Neural crest cell (in vitro differentiated cells): ENCODE measurements around the gene ENTR1. TPM values are rescaled to one million over a fixed set of nuclear protein-coding genes. Genes with fewer than 3 reads are reported as not detected.

Experiments used
- DNase-seq: peaks from one replicate; pipeline ENCODE4 v3.0.0; 2021; ENCODE audit warnings: low read depth, mixed read lengths, low spot score
- H3K27ac Mint-ChIP-seq: one replicate; pipeline ENCODE4 v1.8.0; 2021; ENCODE audit warnings: mild to moderate bottlenecking, mixed read lengths; ENCODE audit not compliant: unreplicated experiment
- H3K27me3 Mint-ChIP-seq: 2 replicates; pipeline ENCODE4 v1.8.0; 2021; ENCODE audit warnings: low read depth, mild to moderate bottlenecking, mixed read lengths
- H3K36me3 Mint-ChIP-seq: 2 replicates; pipeline ENCODE4 v1.8.0; 2021; ENCODE audit warnings: low read depth, mild to moderate bottlenecking, mixed read lengths
- H3K4me1 Mint-ChIP-seq: 2 replicates; pipeline ENCODE4 v1.8.0; 2021; ENCODE audit warnings: mixed read lengths
- H3K4me3 Mint-ChIP-seq: one replicate; pipeline ENCODE4 v1.8.0; 2021; ENCODE audit warnings: mild to moderate bottlenecking, mixed read lengths
- H3K9me3 Mint-ChIP-seq: 2 replicates; pipeline ENCODE4 v1.8.0; 2021; ENCODE audit warnings: mixed read lengths
- CTCF ChIP-seq: fragments of 200-600 bp; sonication (generic); conservative IDR thresholded peaks from 2 replicates; pipeline ENCODE4 v1.5.0; 2021; ENCODE audit warnings: antibody characterized with exemption, mild to moderate bottlenecking
- long read RNA-seq: library from polyadenylated mRNA; unstranded; transcript quantifications from one replicate; pipeline ENCODE4 v2.0.0, GENCODE V29; 2020
- total RNA-seq: library from RNA; stranded (reverse); gene quantifications from 2 replicates; pipeline ENCODE4 v1.2.1, GENCODE V29; 2021

Gene ENTR1
- 84.1 and 89.3 TPM in 2 replicates for total RNA-seq
- long read RNA-seq, partial matches to known transcripts, result 3 of 5 reads
- long read RNA-seq, other reads (novel, unspliced or antisense), result 2 of 5 reads

- Mint-ChIP-seq H3K4me1 (peaks cover 32% of the 10 kb centered on the region), H3K36me3 (peaks cover 7% of the 10 kb centered on the region), H3K4me3 (peak within 1 kb of the TSS; percentile 94), H3K27ac (peak within 1 kb of the TSS; percentile 84), H3K27me3 (no peaks in the 10 kb centered on the region), H3K9me3 (no peaks in the 10 kb centered on the region)
- TF ChIP-seq CTCF, result no peak
- peak; percentile 89 for DNase-seq
These were observed at the start of gene ENTR1, which contains the start of gene PMPCA for GRCh38 chr9:136410500-136411287. TSS of gene ENTR1 (minus strand) at chr9:136410614. CDS start at chr9:136410397, 217 bp downstream. TSS of gene PMPCA (plus strand) at chr9:136410658. CDS start at chr9:136410669, 11 bp downstream.

GRCh38 chr9:136459425-136459824 is 49.0 kb upstream of the ENTR1 start:
- TF ChIP-seq CTCF, result no peak
- no peak for DNase-seq
- Mint-ChIP-seq H3K4me1 (no peaks in the 10 kb centered on the region), H3K27ac (no peak overlapping the region), H3K36me3 (peaks cover 8% of the 10 kb centered on the region), H3K9me3 (no peaks in the 10 kb centered on the region), H3K27me3 (no peaks in the 10 kb centered on the region), H3K4me3 (no peak overlapping the region)

- Mint-ChIP-seq H3K36me3 (peaks cover 12% of the 10 kb centered on the region), H3K9me3 (no peaks in the 10 kb centered on the region), H3K4me3 (no peak overlapping the region), H3K27ac (no peak overlapping the region), H3K27me3 (no peaks in the 10 kb centered on the region), H3K4me1 (no peaks in the 10 kb centered on the region)
- no peak for DNase-seq
- no peak for TF ChIP-seq CTCF
These were observed 46.9 kb upstream of the ENTR1 start for GRCh38 chr9:136457326-136457725.

- Mint-ChIP-seq H3K4me1 (no peaks in the 10 kb centered on the region), H3K27me3 (no peaks in the 10 kb centered on the region), H3K36me3 (peaks cover 14% of the 10 kb centered on the region), H3K9me3 (no peaks in the 10 kb centered on the region), H3K27ac (no peak overlapping the region), H3K4me3 (no peak overlapping the region)
- no peak for TF ChIP-seq CTCF
- DNase-seq, result no peak
These were observed 45.8 kb upstream of the ENTR1 start for GRCh38 chr9:136456258-136456657.

GRCh38 chr9:136455043-136456002 is 44.9 kb upstream of the ENTR1 start:
- TF ChIP-seq CTCF, result no peak
- Mint-ChIP-seq H3K27me3 (no peaks in the 10 kb centered on the region), H3K36me3 (peaks cover 14% of the 10 kb centered on the region), H3K4me1 (no peaks in the 10 kb centered on the region), H3K4me3 (no peak overlapping the region), H3K27ac (no peak overlapping the region), H3K9me3 (no peaks in the 10 kb centered on the region)
- no peak for DNase-seq
